GM19324 (cell line): Measurements from ENCODE around the gene RGS7.
"Not testable (repeated sequence)": the region's sequence is repeated elsewhere in the genome, so short reads cannot be mapped to it uniquely, and the experiment has no call there.

Experiments
- ATAC-seq: cut with Tn5 transposase; IDR thresholded peaks from one replicate; pipeline ENCODE4 v1.9.1; 2021; ENCODE audit warnings: mild to moderate bottlenecking, moderate library complexity; ENCODE audit not compliant: unreplicated experiment, low FRiP score

The RGS7 gene

GRCh38 chr1:241145881-241146280, 211.1 kb downstream of the RGS7 start:
- no peak for ATAC-seq

GRCh38 chr1:241143765-241144442, 213.1 kb downstream of the RGS7 start:
- no peak for ATAC-seq

- ATAC-seq, result no peak
Measured at GRCh38 chr1:241142493-241142892, 214.5 kb downstream of the RGS7 start.

GRCh38 chr1:241141646-241142045, 215.4 kb downstream of the RGS7 start:
- not testable (repeated sequence) for ATAC-seq

GRCh38 chr1:241140670-241141069, 216.3 kb downstream of the RGS7 start:
- ATAC-seq, result no peak

- no peak for ATAC-seq
Measured at GRCh38 chr1:241139047-241139446, 218.0 kb downstream of the RGS7 start.

GRCh38 chr1:241138248-241138647, 218.8 kb downstream of the RGS7 start:
- ATAC-seq, result no peak

- no peak for ATAC-seq
Measured at GRCh38 chr1:241136389-241136788, 220.6 kb downstream of the RGS7 start.

GRCh38 chr1:241131636-241132194, 225.3 kb downstream of the RGS7 start:
- no peak for ATAC-seq

GRCh38 chr1:241130881-241131280, 226.1 kb downstream of the RGS7 start:
- ATAC-seq, result no peak

GRCh38 chr1:241129207-241129960, 227.6 kb downstream of the RGS7 start:
- no peak for ATAC-seq

GRCh38 chr1:241125286-241125685, 231.7 kb downstream of the RGS7 start:
- no peak for ATAC-seq

GRCh38 chr1:241118049-241118448, 239.0 kb downstream of the RGS7 start:
- ATAC-seq, result no peak

GRCh38 chr1:241115784-241116183, 241.2 kb downstream of the RGS7 start:
- no peak for ATAC-seq

GRCh38 chr1:241114699-241115233, 242.2 kb downstream of the RGS7 start:
- no peak for ATAC-seq

- ATAC-seq, result no peak
Measured at GRCh38 chr1:241113557-241113956, 243.4 kb downstream of the RGS7 start.

- ATAC-seq, result no peak
Measured at GRCh38 chr1:241109039-241109438, 248.0 kb downstream of the RGS7 start.

GRCh38 chr1:241105147-241105546, 251.9 kb downstream of the RGS7 start:
- ATAC-seq, result no peak

GRCh38 chr1:241102664-241103063, 254.3 kb downstream of the RGS7 start:
- no peak for ATAC-seq

GRCh38 chr1:241101622-241102021, 255.4 kb downstream of the RGS7 start:
- ATAC-seq, result no peak

GRCh38 chr1:241097479-241097878, 259.5 kb downstream of the RGS7 start:
- no peak for ATAC-seq
